ENCODE measurements around the gene BNIP3. TPM values are rescaled to one million over a fixed set of nuclear protein-coding genes. Genes with fewer than 3 reads are reported as not detected.

BNIP3 gene
- total and polyA plus RNA-seq, 4 donors, result 36.8 to 151 (median 114) TPM

GRCh38 chr10:132021046-132021445 lies 39.3 kb upstream of the BNIP3 start:
- WGBS, result 96% methylated on average over 24 of the region's 24 CpGs
- no peak overlapping the region for H3K4me3 ChIP-seq (ENCODE audit: low read depth in 1 of 3, low read length in 3 of 3)
- no peak for TF ChIP-seq HNF4A (conservative IDR thresholded peaks at IDR 0.05)
- TF ChIP-seq FOXA2 (IDR thresholded peaks at IDR 0.05), result no peak
- TF ChIP-seq REST (IDR thresholded peaks at IDR 0.05), result no peak
- no peak for TF ChIP-seq FOXA1 (IDR thresholded peaks at IDR 0.05)
- TF ChIP-seq TAF1 (conservative IDR thresholded peaks at IDR 0.05), result no peak
- no peak for TF ChIP-seq CTCF (IDR thresholded peaks at IDR 0.05; ENCODE audit: low read depth, low read length, missing input control)
- no peak for TF ChIP-seq EGR1 (IDR thresholded peaks at IDR 0.05; ENCODE audit: low read depth in 2 of 2)
- TF ChIP-seq HNF4G (IDR thresholded peaks at IDR 0.05), result no peak
- TF ChIP-seq ATF3 (IDR thresholded peaks at IDR 0.05), result no peak
- no peak for TF ChIP-seq RAD21 (IDR thresholded peaks at IDR 0.05)
- TF ChIP-seq MAX (IDR thresholded peaks at IDR 0.05), result no peak
- no peak for TF ChIP-seq JUND (IDR thresholded peaks at IDR 0.05)
- TF ChIP-seq YY1 (IDR thresholded peaks at IDR 0.05), result no peak
- TF ChIP-seq GABPA (IDR thresholded peaks at IDR 0.05 in 1 of 2, conservative IDR thresholded peaks at IDR 0.05 in 1 of 2), result no peak
- no peak for TF ChIP-seq RXRA (IDR thresholded peaks at IDR 0.05)
- TF ChIP-seq ZBTB33 (IDR thresholded peaks at IDR 0.05), result no peak
- no peak for TF ChIP-seq SP1 (IDR thresholded peaks at IDR 0.05)
- no peak for TF ChIP-seq NR2F2 (IDR thresholded peaks at IDR 0.05)
- no peaks in the 10 kb centered on the region for H3K27me3 ChIP-seq (ENCODE audit: control insufficient read depth in 4 of 4, insufficient read depth in 4 of 4, low read length in 3 of 4)
- no peak for DNase-seq (ENCODE audit: low spot score)
- H3K36me3 ChIP-seq (ENCODE audit: control insufficient read depth in 4 of 4, insufficient read depth in 3 of 4, low read depth in 1 of 4, low read length in 3 of 4), result no peaks in the 10 kb centered on the region
- no peak overlapping the region for H3K27ac ChIP-seq (ENCODE audit: low read depth in 1 of 2, low read length in 2 of 2)
- no peaks in the 10 kb centered on the region for H3K9me3 ChIP-seq (ENCODE audit: control insufficient read depth in 4 of 4, low read length in 3 of 4)
- H3K4me1 ChIP-seq (ENCODE audit: control insufficient read depth in 4 of 4, insufficient read depth in 4 of 4, low read length in 3 of 4), result peaks cover 0 to 9% (median 7%) of the 10 kb centered on the region in 4 donors
- no peak overlapping the region for H3K9ac ChIP-seq (ENCODE audit: low read depth in 1 of 2, low read length in 2 of 2)

Measured in liver (tissue), 9 donors.